Skeletal muscle cell (primary cell): ENCODE measurements around the gene CTDSPL.
"Not testable (repeated sequence)": the region's sequence is repeated elsewhere in the genome, so short reads cannot be mapped to it uniquely, and the experiment has no call there.

Source experiments
- DNase-seq: peaks from one replicate; pipeline ENCODE4 v3.0.0-alpha.2; 2010; ENCODE audit warnings: low read depth
- H3K4me3 ChIP-seq: 2 replicates; pipeline ENCODE4 v1.5.1; 2011; ENCODE audit warnings: low read depth, mild to moderate bottlenecking, control low read depth, low read length, moderate library complexity

CTDSPL gene

DNA sequence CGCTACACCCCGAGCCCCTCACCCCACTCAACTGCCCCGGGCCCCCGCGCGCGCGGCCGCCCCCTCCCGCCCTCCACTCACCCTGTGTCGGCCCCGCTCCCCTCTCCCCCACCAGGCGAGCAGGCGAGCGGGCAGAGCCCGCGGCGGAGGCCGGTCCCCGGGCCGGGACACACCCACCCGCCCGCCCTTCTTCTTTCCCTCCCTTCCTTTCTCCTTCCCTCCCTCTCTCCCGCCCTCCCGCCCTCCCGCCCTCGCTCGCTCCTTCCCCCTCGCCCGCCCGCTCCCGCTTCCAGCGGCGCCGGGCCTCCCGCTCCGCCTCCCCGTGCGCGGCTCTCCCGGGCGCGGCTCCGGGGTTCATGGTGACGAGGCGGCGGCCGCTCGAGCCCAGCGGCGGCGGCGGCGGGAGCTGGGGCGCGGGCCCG, at the start of gene CTDSPL:
Gene CTDSPL (plus strand): TSS at position 261 of the 422 bp plus-strand sequence. CDS start 320 bp downstream, outside the sequence.
- peak within 1 kb of the TSS; percentile 76 for H3K4me3 ChIP-seq
- no peak for DNase-seq

DNA sequence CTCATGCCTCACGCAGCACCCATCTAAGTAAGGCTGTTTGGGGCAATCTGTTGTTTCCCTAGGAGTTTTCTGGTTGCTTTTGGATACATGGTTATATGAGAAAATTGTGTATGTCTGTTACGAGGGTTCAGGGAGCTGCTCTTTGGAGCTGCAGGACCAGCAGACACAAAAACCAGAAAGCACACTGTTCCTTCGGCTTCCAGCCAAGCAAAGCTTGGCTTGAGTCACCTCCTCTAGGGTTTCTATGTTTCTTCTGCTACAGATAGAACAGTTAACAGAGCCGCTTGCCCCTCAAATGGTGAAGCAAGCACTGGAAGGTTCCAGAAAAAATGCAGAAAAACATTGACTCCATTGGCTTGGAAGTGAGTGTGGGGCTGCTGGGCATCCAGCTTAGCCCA, 49.2 kb upstream of the CTDSPL start:
- no peak for DNase-seq
- H3K4me3 ChIP-seq = no peak overlapping the region

DNA sequence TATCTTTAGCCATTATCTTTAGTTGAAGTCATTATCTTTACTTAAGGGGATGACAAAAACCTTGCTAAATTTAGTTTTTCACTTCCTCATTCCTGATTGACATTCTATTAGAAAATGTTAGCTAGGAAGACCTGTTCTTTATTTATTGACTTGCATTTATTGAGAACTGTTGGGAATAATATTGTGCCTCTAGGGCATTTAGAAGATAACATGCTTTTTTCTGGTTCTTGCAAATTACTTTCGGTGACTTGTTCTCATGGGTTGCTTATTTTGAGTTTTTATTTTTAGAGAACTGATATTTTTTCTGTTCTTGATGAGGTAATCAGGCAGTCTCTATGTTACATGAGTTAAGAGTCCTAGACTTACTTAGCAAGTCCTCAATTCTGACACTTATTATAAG, 48.3 kb upstream of the CTDSPL start:
- DNase-seq = no peak

DNA sequence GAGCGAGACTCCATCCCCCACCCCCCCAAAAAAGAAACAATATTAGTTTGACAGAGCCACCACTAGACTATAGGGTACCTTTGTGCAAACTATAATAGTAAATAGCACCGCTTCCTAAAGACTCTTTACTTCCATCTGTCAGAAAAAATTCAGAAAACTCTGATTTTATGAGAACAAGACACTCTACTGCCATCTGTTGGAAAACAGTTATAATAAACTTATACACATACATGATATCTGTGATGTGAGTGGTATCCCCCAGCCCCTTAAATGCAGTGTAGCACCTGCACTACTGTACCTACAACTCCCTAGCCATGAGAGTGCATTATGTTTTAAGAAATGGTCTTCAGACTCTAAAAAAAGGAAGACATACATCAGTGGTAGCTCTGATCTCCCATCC, 47.1 kb upstream of the CTDSPL start:
- H3K4me3 ChIP-seq = no peak overlapping the region
- DNase-seq = no peak

More for the DNA sequence above, 48.3 kb upstream of the CTDSPL start:
- no peak overlapping the region for H3K4me3 ChIP-seq

- not testable (repeated sequence) for DNase-seq, H3K4me3 ChIP-seq
These were observed 46.5 kb upstream of the CTDSPL start for GRCh38 chr3:37815156-37815555.

GRCh38 chr3:37816271-37816670, 45.4 kb upstream of the CTDSPL start:
- no peak overlapping the region for H3K4me3 ChIP-seq
- no peak for DNase-seq

DNA sequence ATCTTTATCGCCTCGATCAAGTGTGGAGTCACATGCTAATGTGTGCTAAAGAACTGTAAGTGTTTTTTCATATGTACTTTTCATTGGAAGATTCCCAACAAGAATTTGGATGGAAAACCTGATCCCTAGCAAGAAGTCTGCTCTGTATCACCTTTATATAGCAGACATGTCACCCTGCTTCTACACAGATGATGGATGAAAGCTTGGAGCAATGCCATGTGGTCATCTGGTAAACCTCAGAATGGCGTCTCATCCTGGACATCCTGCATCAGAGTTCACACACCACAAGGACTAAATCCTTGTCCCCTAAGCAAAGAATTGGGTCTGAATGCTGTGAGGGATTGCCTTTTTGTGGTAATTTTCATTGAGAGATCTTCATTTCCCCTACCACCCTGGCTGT, 42.1 kb upstream of the CTDSPL start:
- H3K4me3 ChIP-seq = no peak overlapping the region
- no peak for DNase-seq

GRCh38 chr3:37820286-37820685, 41.4 kb upstream of the CTDSPL start:
- no peak overlapping the region for H3K4me3 ChIP-seq
- no peak for DNase-seq

- no peak for DNase-seq
- no peak overlapping the region for H3K4me3 ChIP-seq
These were observed 38.5 kb upstream of the CTDSPL start for GRCh38 chr3:37823189-37823588.

DNA sequence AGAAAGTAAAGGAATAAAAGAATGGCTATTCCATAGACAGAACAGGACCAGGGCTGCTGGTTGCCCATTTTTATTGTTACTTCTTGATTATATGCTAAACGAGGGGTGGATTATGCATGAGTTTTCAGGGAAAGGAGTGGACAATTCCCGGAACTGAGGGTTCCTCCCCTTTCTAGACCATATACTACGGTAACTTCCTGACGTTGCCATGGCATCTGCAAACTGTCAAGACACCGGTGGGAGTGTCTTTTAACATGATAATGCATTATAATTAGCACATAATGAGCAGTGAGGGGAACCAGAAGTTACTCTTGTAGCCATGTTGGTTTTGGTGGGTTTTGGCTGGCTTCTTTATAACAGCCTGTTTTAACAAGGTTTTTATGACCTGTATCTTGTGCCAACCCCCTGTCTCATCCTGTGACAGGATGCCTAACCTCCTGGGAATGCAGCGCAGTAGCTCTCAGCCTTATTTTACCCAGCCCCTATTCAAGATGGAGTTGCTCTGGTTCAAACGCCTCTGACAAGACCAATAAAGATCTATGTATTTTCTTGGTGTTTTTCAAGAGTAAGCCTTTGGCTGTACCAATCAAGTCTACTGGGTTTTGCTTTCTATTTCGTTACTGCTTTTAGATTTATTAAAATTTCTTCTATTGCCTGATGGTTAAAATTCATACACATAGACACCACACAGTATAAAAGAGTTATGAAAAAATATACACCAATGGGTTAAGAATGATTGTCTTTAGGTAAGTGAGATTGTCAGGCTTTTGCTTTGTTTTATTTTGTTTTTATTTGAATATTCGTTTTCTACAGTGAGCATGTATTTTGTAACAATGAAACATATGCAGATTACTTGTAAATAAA, 37.4 kb upstream of the CTDSPL start:
- no peak overlapping the region for H3K4me3 ChIP-seq
- no peak for DNase-seq

GRCh38 chr3:37824954-37825328, 36.7 kb upstream of the CTDSPL start:
- no peak for DNase-seq
- no peak overlapping the region for H3K4me3 ChIP-seq

GRCh38 chr3:37825744-37826400, 35.8 kb upstream of the CTDSPL start:
- no peak for DNase-seq
- H3K4me3 ChIP-seq = no peak overlapping the region

- no peak for DNase-seq
- no peak overlapping the region for H3K4me3 ChIP-seq
These were observed 35.2 kb upstream of the CTDSPL start for GRCh38 chr3:37826502-37826901.

DNA sequence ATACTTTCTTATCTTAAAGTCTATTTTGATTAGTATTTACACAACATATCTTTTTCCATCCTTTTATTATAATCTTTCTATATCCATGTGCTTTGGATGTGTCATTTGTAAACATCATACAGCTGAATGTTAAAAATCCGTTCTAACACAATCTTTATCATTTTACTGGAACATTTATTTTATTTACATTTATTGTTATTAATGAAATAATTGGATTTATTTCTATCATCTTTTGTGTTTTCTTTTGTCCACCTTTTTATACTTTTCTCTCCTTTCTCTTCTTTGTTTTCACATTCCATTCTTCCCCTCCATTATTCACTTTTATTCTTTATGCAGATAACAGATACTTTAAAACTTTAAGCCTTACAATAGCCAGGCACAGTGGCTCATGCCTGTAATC, 34.7 kb upstream of the CTDSPL start:
- DNase-seq = no peak
- no peak overlapping the region for H3K4me3 ChIP-seq

DNA sequence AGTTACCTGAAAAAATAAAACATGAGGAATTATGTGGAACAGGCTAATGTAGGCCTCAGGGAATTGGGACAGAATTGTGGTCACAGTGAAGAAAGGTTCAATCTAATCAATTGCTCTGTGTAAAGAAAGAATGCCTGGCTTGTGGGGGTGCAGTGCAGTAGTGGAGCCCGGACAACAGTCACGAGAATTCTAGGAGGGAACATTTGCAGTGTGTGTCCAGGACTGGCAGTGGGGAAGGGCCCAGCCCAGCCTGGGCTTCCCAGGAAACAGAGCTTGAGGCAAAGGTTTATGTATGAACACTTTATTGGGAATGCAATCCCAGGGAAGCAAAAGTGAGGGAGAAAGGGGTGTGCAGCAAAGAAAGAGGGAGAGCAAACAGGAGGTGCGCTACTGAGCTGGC, 29.2 kb upstream of the CTDSPL start:
- DNase-seq = no peak
- H3K4me3 ChIP-seq = no peak overlapping the region

GRCh38 chr3:37833302-37834186, 28.1 kb upstream of the CTDSPL start:
- DNase-seq = no peak
- no peak overlapping the region for H3K4me3 ChIP-seq

- H3K4me3 ChIP-seq = no peak overlapping the region
- DNase-seq = no peak
These were observed 25.1 kb upstream of the CTDSPL start for GRCh38 chr3:37836589-37836988.

- no peak for DNase-seq
- H3K4me3 ChIP-seq = no peak overlapping the region
These were observed 14.0 kb upstream of the CTDSPL start for GRCh38 chr3:37847689-37848088.

DNA sequence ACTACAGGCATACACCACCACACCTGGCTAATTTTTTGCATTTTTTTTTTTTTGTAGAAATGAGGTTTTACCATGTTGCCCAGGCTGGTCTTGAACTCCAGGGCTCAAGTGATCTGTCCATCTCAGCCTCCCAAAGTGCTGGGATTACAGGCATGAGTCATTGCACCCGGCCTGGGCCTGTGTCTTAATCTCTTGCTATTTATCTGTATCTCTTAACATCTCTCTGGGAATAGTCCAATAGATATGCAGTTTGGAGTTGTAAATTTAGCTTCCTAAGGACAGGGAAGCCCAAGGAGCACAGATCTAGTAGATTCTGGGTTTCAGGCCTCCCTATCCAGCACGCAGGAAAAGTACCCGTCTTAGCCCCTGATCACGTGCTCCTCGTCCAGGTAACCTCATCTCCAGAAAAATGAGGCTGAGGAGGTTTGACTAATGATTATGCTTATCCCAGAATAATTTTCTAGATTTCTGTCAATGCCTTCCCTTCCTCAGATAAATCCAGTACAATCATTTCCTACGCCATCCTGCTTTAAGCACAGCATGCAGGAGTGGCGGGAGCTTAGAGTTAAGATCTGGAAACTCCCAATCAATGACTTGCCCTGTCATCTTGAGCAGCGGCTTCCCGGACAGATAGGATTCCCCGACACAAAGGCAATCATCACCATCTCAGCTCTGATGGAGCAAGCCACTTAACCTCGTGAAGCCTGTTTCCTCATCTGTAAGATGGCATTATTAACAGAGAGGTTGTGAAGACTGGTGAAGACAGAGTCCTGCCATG, 12.3 kb upstream of the CTDSPL start:
- no peak overlapping the region for H3K4me3 ChIP-seq
- no peak for DNase-seq
